GM23248 (cell line): Measurements from ENCODE around the gene TAP1. TPM values are rescaled to one million over a fixed set of nuclear protein-coding genes. Genes with fewer than 3 reads are reported as not detected.

Source experiments
- DNase-seq: peaks from one replicate; pipeline ENCODE4 v3.0.0-alpha.2; 2015
- H2AFZ ChIP-seq: fragments of 200-600 bp; sonication (generic); 2 replicates; pipeline ENCODE4 v1.6.1; 2016; ENCODE audit warnings: antibody characterized with exemption
- H3F3A ChIP-seq: fragments of 200-600 bp; sonication (generic); 2 replicates; pipeline ENCODE4 v1.6.1; 2016; ENCODE audit warnings: mild to moderate bottlenecking, antibody characterized with exemption, mixed run types; ENCODE audit not compliant: insufficient read depth
- H3K27ac ChIP-seq: fragments of 200-600 bp; sonication (generic); 2 replicates; pipeline ENCODE4 v1.5.1; 2016; ENCODE audit warnings: mild to moderate bottlenecking
- H3K27me3 ChIP-seq: fragments of 200-600 bp; sonication (generic); replicated peaks from 2 replicates; pipeline ENCODE4 v1.6.1; 2016; ENCODE audit warnings: mild to moderate bottlenecking; ENCODE audit not compliant: insufficient read depth
- H3K36me3 ChIP-seq: fragments of 200-600 bp; sonication (generic); 2 replicates; pipeline ENCODE4 v1.6.1; 2016; ENCODE audit warnings: low read depth, mild to moderate bottlenecking
- H3K4me1 ChIP-seq: fragments of 200-600 bp; sonication (generic); 2 replicates; pipeline ENCODE4 v1.6.1; 2016; ENCODE audit warnings: mild to moderate bottlenecking; ENCODE audit not compliant: insufficient read depth
- H3K4me2 ChIP-seq: fragments of 200-600 bp; sonication (generic); one replicate; pipeline ENCODE4 v1.6.1; 2016; ENCODE audit warnings: mild to moderate bottlenecking; ENCODE audit not compliant: unreplicated experiment
- H3K4me3 ChIP-seq: fragments of 200-600 bp; sonication (generic); 2 replicates; pipeline ENCODE4 v1.5.1; 2016; ENCODE audit warnings: mild to moderate bottlenecking
- H3K79me2 ChIP-seq: fragments of 200-600 bp; sonication (generic); 2 replicates; pipeline ENCODE4 v1.6.1; 2016; ENCODE audit warnings: mild to moderate bottlenecking; ENCODE audit not compliant: insufficient read depth
- H3K9ac ChIP-seq: fragments of 200-600 bp; sonication (generic); 2 replicates; pipeline ENCODE4 v1.6.1; 2016; ENCODE audit warnings: mild to moderate bottlenecking
- H3K9me2 ChIP-seq: fragments of 200-600 bp; sonication (generic); 2 replicates; pipeline ENCODE4 v1.6.1; 2016; ENCODE audit warnings: mixed run types, mild to moderate bottlenecking, moderate library complexity; ENCODE audit not compliant: insufficient read depth
- H3K9me3 ChIP-seq: fragments of 200-600 bp; sonication (generic); one replicate; pipeline ENCODE4 v1.6.1; 2017; ENCODE audit warnings: low read depth
- H4K20me1 ChIP-seq: fragments of 200-600 bp; sonication (generic); 2 replicates; pipeline ENCODE4 v1.6.0; 2016; ENCODE audit not compliant: insufficient read depth
- EZH2 ChIP-seq: fragments of 200-600 bp; sonication (generic); IDR thresholded peaks from 2 replicates; pipeline ENCODE4 v1.6.1; 2018; ENCODE audit warnings: antibody characterized with exemption, mild to moderate bottlenecking; ENCODE audit not compliant: insufficient read depth, poor library complexity, severe bottlenecking
- EZH2phosphoT487 ChIP-seq: fragments of 200-600 bp; sonication (generic); IDR thresholded peaks from 2 replicates; pipeline ENCODE4 v1.6.1; 2018; ENCODE audit warnings: antibody characterized with exemption, moderate library complexity, mild to moderate bottlenecking, low read depth; ENCODE audit not compliant: insufficient read depth
- WGBS, 2 experiments: methylation state at CpG; one replicate each; pipeline ENCODE4 v1.1.6; 2015 to 2017; ENCODE audit warnings: low lambda C conversion rate in 2 of 2, low coverage in 1 of 2; ENCODE audit errors: missing lambda C conversion rate in 2 of 2; 5-methylcytosine and 5-hydroxymethylcytosine counted together
- in situ Hi-C: fragments of 300-500 bp; cut with MboI; formaldehyde crosslinking; loops from 2 replicates; pipeline ENCODE4 v1.15.0; 2020
- polyA plus RNA-seq: library from polyadenylated mRNA; unstranded; fragments of >200 nt; fragmentation: Nextera tagmentation; extraction: Ambion mirVana; gene quantifications from 2 replicates; pipeline ENCODE4 v1.2.1, GENCODE V29; 2016
- small RNA-seq: library from RNA; depleted of rRNA; stranded (forward); fragments of <200 nt; gene quantifications from one replicate; pipeline ENCODE3, GENCODE V24; 2014; ENCODE audit warnings: low read depth, low replicate concordance
- total RNA-seq: library from RNA; depleted of rRNA; stranded (reverse); fragments of >200 nt; shearing (Covaris generic); gene quantifications from 2 replicates; pipeline ENCODE4 v1.2.3, GENCODE V29; 2014; rRNA removed

Gene TAP1
- total and polyA plus RNA-seq, 2 experiments from 2014 or later = 27.5 to 29.8 TPM

DNA sequence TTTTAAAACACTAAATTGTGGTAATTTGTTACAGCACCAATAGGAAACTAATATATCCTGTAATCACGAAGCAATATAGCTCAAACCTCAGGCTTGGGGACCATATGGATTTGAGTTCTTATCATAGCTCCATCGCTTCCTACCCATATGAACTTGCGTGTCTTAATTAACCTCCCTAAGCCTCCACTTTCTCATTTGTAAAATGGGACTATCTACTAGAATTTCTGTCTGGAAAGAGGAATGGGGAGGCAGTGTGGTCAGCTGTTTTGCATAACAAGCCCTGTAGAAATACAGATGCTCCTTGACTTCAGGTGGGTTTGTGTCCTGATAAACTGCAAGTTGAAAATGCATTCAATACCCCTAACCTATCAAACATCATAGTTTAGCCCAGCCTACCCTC lies 53.8 kb downstream of the TAP1 start:
- TF ChIP-seq EZH2phosphoT487 (no peak), EZH2 (no peak)
- in situ Hi-C loops = no loop called here
- 60 to 66% methylated on average over 3 of the region's 3 CpGs for WGBS, 2 experiments

DNA sequence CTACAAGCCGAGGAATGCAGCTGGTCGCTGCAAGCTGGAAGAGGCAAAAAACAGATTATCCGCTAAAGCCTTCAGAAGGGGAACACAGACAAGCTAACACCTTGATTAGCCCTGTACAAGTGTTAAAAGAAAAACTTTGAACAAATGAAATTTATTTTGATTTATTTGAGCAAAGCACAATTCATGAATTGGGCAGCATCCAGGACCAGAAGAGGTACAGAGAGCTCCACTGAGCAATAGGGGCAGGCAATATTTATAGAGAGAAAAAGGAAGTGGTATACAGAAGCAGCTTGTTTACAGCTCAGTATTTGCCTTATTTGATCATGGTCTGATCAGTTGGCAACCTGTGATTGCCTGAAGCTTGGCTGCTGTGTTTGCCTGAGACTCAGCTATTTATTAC lies 54.3 kb downstream of the TAP1 start:
- Histone ChIP-seq H3K9me2 (no peaks in the 10 kb centered on the region), H4K20me1 (no peaks in the 10 kb centered on the region), H3K79me2 (no peaks in the 10 kb centered on the region), H3K4me2 (no peak overlapping the region), H2AFZ (no peak overlapping the region), H3K36me3 (no peaks in the 10 kb centered on the region), H3K4me3 (no peak overlapping the region), H3K27ac (no peak overlapping the region), H3F3A (no peaks in the 10 kb centered on the region), H3K9ac (no peak overlapping the region), H3K4me1 (no peaks in the 10 kb centered on the region), H3K27me3 (peaks cover 32% of the 10 kb centered on the region), H3K9me3 (no peaks in the 10 kb centered on the region)
- no peak for TF ChIP-seq EZH2
- TF ChIP-seq EZH2phosphoT487 = no peak
- in situ Hi-C loops = no loop called here
- 73 to 75% methylated on average over 3 of the region's 3 CpGs for WGBS, 2 experiments
- DNase-seq = no peak

More for the DNA sequence above, 53.8 kb downstream of the TAP1 start:
- no peak overlapping the region for H2AFZ ChIP-seq
- no peaks in the 10 kb centered on the region for H3K9me2 ChIP-seq
- no peaks in the 10 kb centered on the region for H3F3A ChIP-seq
- no peaks in the 10 kb centered on the region for H3K9me3 ChIP-seq
- no peak overlapping the region for H3K4me3 ChIP-seq
- no peak for DNase-seq
- H3K4me2 ChIP-seq = no peak overlapping the region
- no peaks in the 10 kb centered on the region for H3K36me3 ChIP-seq
- H4K20me1 ChIP-seq = no peaks in the 10 kb centered on the region
- H3K9ac ChIP-seq = no peak overlapping the region
- H3K27ac ChIP-seq = no peak overlapping the region
- H3K79me2 ChIP-seq = no peaks in the 10 kb centered on the region
- H3K27me3 ChIP-seq = peaks cover 31% of the 10 kb centered on the region
- H3K4me1 ChIP-seq = no peaks in the 10 kb centered on the region

DNA sequence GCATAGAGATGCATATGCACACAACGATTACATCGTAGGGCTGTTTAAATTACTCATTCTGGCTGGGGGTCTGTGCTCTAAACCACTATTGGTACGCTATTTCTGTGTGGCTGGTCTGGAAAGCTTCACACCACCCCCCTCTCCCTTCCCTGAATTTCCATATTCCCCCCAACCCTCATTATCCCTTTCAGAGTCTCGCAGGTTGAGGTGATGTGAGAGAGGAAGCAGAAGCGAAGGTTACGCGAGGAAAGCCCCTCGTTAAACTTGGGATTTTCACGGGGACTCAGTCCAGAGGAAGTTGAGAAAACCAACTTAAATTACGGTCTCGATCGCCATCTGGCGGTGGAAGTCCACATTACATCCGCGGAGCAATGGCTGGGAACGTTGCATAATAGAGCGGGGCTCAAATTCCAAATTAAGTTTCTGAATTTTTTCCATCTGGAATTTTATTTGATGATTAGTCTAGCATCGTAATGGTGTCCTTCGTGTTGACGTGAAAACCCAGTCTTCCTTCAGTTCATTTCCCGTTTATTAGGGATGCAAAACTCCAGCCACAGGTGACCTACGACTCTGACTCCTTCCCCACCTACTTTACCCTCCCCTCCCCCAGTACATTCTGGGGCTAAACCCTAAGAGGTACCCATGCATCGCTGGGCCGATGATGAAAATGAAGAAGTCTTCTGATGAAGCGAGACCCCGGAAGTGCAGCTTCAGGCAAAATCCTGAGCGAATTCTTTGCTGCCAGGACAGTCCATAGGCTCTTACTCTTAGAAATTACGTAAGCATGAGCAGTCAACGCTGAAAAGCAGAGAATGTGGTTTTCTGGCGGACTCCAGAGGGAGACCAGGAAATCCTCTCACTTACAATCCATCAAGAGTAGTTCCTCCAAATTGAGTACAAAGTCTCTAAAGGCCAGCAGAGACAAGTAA lies 56.4 kb downstream of the TAP1 start:
- 4 to 5% methylated on average over 30 of the region's 30 CpGs for WGBS, 2 experiments
- Histone ChIP-seq H4K20me1 (no peaks in the 10 kb centered on the region), H3K9me2 (no peaks in the 10 kb centered on the region), H3K9ac (peak overlapping the region; percentile 38; the same call in 1 of the 2 replicates), H3K79me2 (no peaks in the 10 kb centered on the region), H3K27ac (no peak overlapping the region), H3K4me1 (no peaks in the 10 kb centered on the region), H3F3A (no peaks in the 10 kb centered on the region), H2AFZ (peak overlapping the region; percentile 92), H3K27me3 (peaks cover 41% of the 10 kb centered on the region), H3K4me3 (peak overlapping the region; percentile 67), H3K4me2 (peak overlapping the region; percentile 93), H3K9me3 (no peaks in the 10 kb centered on the region), H3K36me3 (no peaks in the 10 kb centered on the region)
- peak; percentile 74 for DNase-seq
- TF ChIP-seq EZH2phosphoT487 (no peak), EZH2 (no peak)
- in situ Hi-C loops = no loop called here

Small RNA genes lying within 50 kb of the gene (small RNA-seq; reads per million reads assigned to genes)
- not detected for gene HLA-Z

Other genes with a start within 250 kb of the TAP1 start
- not detected in 2 replicates for gene HLA-DQA1, start 216.3 kb downstream of the TAP1 start, total RNA-seq
- 0.28 TPM in 1 of 2 replicates, not detected in the other for gene HLA-DQA1, start 216.3 kb downstream of the TAP1 start, polyA plus RNA-seq
- gene HLA-DQB1, start 187.0 kb downstream of the TAP1 start, total RNA-seq = not detected in 2 replicates
- gene HLA-DQB1, start 187.0 kb downstream of the TAP1 start, polyA plus RNA-seq = not detected in 2 replicates
- gene HLA-DQA2, start 112.3 kb downstream of the TAP1 start, total RNA-seq = not detected in 2 replicates
- not detected in 2 replicates for gene HLA-DQA2, start 112.3 kb downstream of the TAP1 start, polyA plus RNA-seq
- not detected in 2 replicates for gene HLA-DQB2, start 90.2 kb downstream of the TAP1 start, total RNA-seq
- not detected in 2 replicates for gene HLA-DQB2, start 90.2 kb downstream of the TAP1 start, polyA plus RNA-seq
- not detected in 2 replicates for gene HLA-DOB, start 36.7 kb downstream of the TAP1 start, total RNA-seq
- gene HLA-DOB, start 36.7 kb downstream of the TAP1 start, polyA plus RNA-seq = not detected in 2 replicates
- gene TAP2, start 15.0 kb downstream of the TAP1 start, total RNA-seq = 2.2 and 5.4 TPM in 2 replicates
- gene TAP2, start 15.0 kb downstream of the TAP1 start, polyA plus RNA-seq = 4.6 and 5.1 TPM in 2 replicates
- 21.6 and 27.2 TPM in 2 replicates for gene PSMB8, start 9.7 kb downstream of the TAP1 start, total RNA-seq
- 33.5 and 36.0 TPM in 2 replicates for gene PSMB8, start 9.7 kb downstream of the TAP1 start, polyA plus RNA-seq
- 3.4 and 5.1 TPM in 2 replicates for gene PSMB9, start 488 bp upstream of the TAP1 start, total RNA-seq
- gene PSMB9, start 488 bp upstream of the TAP1 start, polyA plus RNA-seq = 11.2 and 12.3 TPM in 2 replicates
- gene HLA-DMB, start 87.3 kb upstream of the TAP1 start, total RNA-seq = not detected in 2 replicates
- 0.46 TPM in 1 of 2 replicates, not detected in the other for gene HLA-DMB, start 87.3 kb upstream of the TAP1 start, polyA plus RNA-seq
- gene HLA-DMA, start 99.4 kb upstream of the TAP1 start, total RNA-seq = 1.1 and 6.3 TPM in 2 replicates
- 5.6 and 6.2 TPM in 2 replicates for gene HLA-DMA, start 99.4 kb upstream of the TAP1 start, polyA plus RNA-seq
- gene BRD2, start 114.9 kb upstream of the TAP1 start, total RNA-seq = 85.4 and 95.7 TPM in 2 replicates
- gene BRD2, start 114.9 kb upstream of the TAP1 start, polyA plus RNA-seq = 99.9 and 105 TPM in 2 replicates
- not detected in 2 replicates for gene HLA-DOA, start 155.9 kb upstream of the TAP1 start, total RNA-seq
- gene HLA-DOA, start 155.9 kb upstream of the TAP1 start, polyA plus RNA-seq = 0.18 TPM in 1 of 2 replicates, not detected in the other
- 0.89 and 2.5 TPM in 2 replicates for gene HLA-DPA1, start 219.9 kb upstream of the TAP1 start, total RNA-seq
- gene HLA-DPA1, start 219.9 kb upstream of the TAP1 start, polyA plus RNA-seq = 4.2 and 4.9 TPM in 2 replicates
- 12.5 and 14.9 TPM in 2 replicates for gene HLA-DPB1, start 222.3 kb upstream of the TAP1 start, total RNA-seq
- 17.8 and 18.9 TPM in 2 replicates for gene HLA-DPB1, start 222.3 kb upstream of the TAP1 start, polyA plus RNA-seq